ENCODE measurements around the gene MGP. TPM values are rescaled to one million over a fixed set of nuclear protein-coding genes. Genes with fewer than 3 reads are reported as not detected.

MGP gene
- total and polyA plus RNA-seq, 2 experiments from 2014 or later: 1.1 TPM; not detected in 1

GRCh38 chr12:14883686-14884085 is 2.0 kb downstream of the MGP start:
- H3K27ac ChIP-seq: no peak overlapping the region
- no peaks in the 10 kb centered on the region for H3K36me3 ChIP-seq
- no peaks in the 10 kb centered on the region for H3K9me3 ChIP-seq (ENCODE audit: low read depth)
- peaks cover 7% of the 10 kb centered on the region for H3K4me1 ChIP-seq (ENCODE audit: low read depth)
- peak in 1 of 2 donors; percentile 40 for DNase-seq (ENCODE audit: low read depth in 1 of 2, low spot score in 1 of 2)
- no peaks in the 10 kb centered on the region for H3K27me3 ChIP-seq
- no peak overlapping the region for H3K4me3 ChIP-seq
- no peak for TF ChIP-seq CTCF (IDR thresholded peaks at IDR 0.05; ENCODE audit: low read depth, low read length)

GRCh38 chr12:14880890-14881453 is 4.7 kb downstream of the MGP start:
- no peak for DNase-seq (ENCODE audit: low read depth in 1 of 2, low spot score in 1 of 2)
- Histone ChIP-seq H3K4me3 (no peak overlapping the region), H3K4me1 (ENCODE audit: low read depth) (peaks cover 12% of the 10 kb centered on the region), H3K36me3 (no peaks in the 10 kb centered on the region), H3K9me3 (ENCODE audit: low read depth) (no peaks in the 10 kb centered on the region), H3K27ac (no peak overlapping the region), H3K27me3 (no peaks in the 10 kb centered on the region)
- no peak for TF ChIP-seq CTCF (IDR thresholded peaks at IDR 0.05; ENCODE audit: low read depth, low read length)

GRCh38 chr12:14879222-14879933 is 6.3 kb downstream of the MGP start:
- peak in 1 of 2 donors; percentile 51 for DNase-seq (ENCODE audit: low read depth in 1 of 2, low spot score in 1 of 2)
- Histone ChIP-seq H3K27me3 (no peaks in the 10 kb centered on the region), H3K4me1 (ENCODE audit: low read depth) (peaks cover 7% of the 10 kb centered on the region), H3K27ac (no peak overlapping the region), H3K9me3 (ENCODE audit: low read depth) (no peaks in the 10 kb centered on the region), H3K36me3 (no peaks in the 10 kb centered on the region), H3K4me3 (no peak overlapping the region)
- no peak for TF ChIP-seq CTCF (IDR thresholded peaks at IDR 0.05; ENCODE audit: low read depth, low read length)

- peaks cover 10% of the 10 kb centered on the region for H3K4me1 ChIP-seq (ENCODE audit: low read depth)
- no peak for DNase-seq (ENCODE audit: low read depth in 1 of 2, low spot score in 1 of 2)
- H3K36me3 ChIP-seq: no peaks in the 10 kb centered on the region
- H3K27ac ChIP-seq: no peak overlapping the region
- H3K27me3 ChIP-seq: no peaks in the 10 kb centered on the region
- no peak overlapping the region for H3K4me3 ChIP-seq
- TF ChIP-seq CTCF (IDR thresholded peaks at IDR 0.05; ENCODE audit: low read depth, low read length): no peak
- H3K9me3 ChIP-seq (ENCODE audit: low read depth): no peaks in the 10 kb centered on the region
Observed at GRCh38 chr12:14878488-14878887, 7.2 kb downstream of the MGP start.

- no peak overlapping the region for H3K27ac ChIP-seq
- H3K9me3 ChIP-seq (ENCODE audit: low read depth): no peaks in the 10 kb centered on the region
- no peaks in the 10 kb centered on the region for H3K27me3 ChIP-seq
- H3K4me3 ChIP-seq: no peak overlapping the region
- no peaks in the 10 kb centered on the region for H3K36me3 ChIP-seq
- no peak for TF ChIP-seq CTCF (IDR thresholded peaks at IDR 0.05; ENCODE audit: low read depth, low read length)
- DNase-seq (ENCODE audit: low read depth in 1 of 2, low spot score in 1 of 2): no peak
- peaks cover 11% of the 10 kb centered on the region for H3K4me1 ChIP-seq (ENCODE audit: low read depth)
Observed at GRCh38 chr12:14876833-14877232, 8.8 kb downstream of the MGP start.
